DMS53 treated with DMSO at 0.1 percent for 48 hours (cell line): ENCODE data around the gene IRS1.
A peak's percentile ranks its signal among the peaks of the same experiment; 100 is the strongest.

Experiments
- DNase-seq: peaks from one replicate; lab custom pipeline; 2025; ENCODE audit not compliant: unreplicated experiment; lab: John Stamatoyannopoulos, UW

The IRS1 gene

GRCh38 chr2:226791487-226792081, 8.0 kb downstream of the IRS1 start:
- DNase-seq, result peak; percentile 70

DNA sequence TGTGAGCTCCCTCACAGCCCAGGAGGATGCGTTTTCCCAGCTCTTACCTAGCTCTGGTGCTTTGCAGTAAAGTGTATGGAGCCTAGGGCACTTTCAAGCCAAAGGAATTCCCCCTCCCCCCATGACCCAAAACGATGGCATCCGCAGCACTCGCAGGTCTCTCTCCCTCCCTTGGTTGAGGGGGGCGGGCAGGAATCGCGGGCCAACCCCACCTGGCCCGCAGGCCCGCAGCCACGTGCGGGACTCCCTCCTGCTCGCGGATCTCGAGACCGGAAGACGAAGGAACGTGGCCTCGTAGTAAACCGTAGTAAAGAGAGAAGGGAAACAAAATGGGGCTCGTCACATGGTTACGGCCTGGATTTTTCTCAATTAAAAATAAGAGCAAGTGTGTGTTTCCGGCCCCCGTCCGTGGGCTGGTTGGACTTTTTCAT, 8.5 kb downstream of the IRS1 start:
- peak; percentile 27 for DNase-seq

DNA sequence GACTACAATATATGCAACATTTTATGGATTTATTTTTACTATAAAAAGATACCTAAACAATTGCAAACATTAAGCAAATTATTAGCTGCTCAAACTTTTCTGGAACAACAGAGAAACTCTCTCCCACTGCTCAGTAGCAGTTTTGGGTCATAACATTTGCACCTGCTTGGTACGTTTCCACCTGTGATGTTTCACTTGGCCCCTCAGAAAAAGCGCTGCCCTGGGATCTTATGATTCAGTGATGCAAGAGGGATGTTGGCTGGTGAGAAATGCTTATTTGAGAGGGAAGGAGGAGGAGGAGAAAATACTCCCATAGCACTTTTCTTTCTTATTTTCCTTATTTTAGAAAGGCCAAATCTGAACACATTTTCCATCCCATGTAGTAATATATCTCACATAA, 9.2 kb downstream of the IRS1 start:
- DNase-seq, result no peak

DNA sequence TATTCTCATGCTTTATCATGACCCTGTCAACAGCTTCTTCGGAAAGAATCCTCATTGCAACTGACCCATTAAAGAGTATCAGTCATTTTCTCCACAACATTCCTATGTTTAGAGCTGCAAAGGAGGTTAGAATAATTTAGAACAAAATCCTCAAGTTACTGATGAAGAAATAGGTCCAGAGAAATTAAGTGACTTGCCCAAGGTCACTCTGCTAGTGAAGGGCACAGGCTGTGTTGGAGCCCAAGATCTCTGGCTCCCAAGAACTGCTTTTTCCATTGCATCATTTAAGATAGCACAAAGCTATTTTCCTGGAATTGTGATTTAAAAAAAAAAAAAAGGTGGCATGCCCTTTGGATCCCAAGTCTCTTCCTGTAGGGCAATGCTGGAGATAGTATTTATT, 9.6 kb downstream of the IRS1 start:
- no peak for DNase-seq

GRCh38 chr2:226788881-226789490, 10.6 kb downstream of the IRS1 start:
- DNase-seq, result no peak

- DNase-seq, result no peak
Observed at GRCh38 chr2:226788064-226788463, 11.6 kb downstream of the IRS1 start.

GRCh38 chr2:226783885-226784284, 15.7 kb downstream of the IRS1 start:
- DNase-seq, result no peak

DNA sequence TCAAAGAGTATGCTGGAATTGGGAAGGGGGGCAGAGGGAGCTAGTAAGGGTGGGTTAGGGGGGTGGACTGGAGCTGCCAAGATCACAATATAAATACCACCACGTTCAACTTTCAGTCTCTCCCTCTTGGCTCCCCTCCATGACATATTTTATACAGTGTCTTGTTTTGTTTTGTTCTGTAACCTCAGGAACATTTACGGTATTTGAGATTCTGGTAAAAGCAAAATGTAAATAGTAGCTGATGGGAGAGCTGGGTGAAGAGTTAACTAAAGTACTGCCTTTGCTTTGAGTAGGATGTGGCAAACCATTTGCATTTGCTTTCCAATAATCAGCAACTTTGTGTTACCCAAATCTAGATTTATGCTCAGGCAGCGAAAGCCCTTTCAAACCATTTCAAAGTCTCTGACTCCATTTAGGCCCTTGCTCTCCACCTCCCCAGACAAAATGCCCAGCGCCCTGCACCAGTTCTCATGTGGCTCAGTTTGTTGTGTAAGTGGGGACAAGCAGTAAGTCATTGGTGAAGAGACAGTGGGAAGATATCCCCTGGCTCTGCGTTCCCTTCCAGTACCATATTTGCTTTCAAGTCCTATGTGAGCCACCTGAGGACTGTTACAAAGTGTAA, 17.4 kb downstream of the IRS1 start:
- no peak for DNase-seq

GRCh38 chr2:226780431-226780830, 19.2 kb downstream of the IRS1 start:
- no peak for DNase-seq

DNA sequence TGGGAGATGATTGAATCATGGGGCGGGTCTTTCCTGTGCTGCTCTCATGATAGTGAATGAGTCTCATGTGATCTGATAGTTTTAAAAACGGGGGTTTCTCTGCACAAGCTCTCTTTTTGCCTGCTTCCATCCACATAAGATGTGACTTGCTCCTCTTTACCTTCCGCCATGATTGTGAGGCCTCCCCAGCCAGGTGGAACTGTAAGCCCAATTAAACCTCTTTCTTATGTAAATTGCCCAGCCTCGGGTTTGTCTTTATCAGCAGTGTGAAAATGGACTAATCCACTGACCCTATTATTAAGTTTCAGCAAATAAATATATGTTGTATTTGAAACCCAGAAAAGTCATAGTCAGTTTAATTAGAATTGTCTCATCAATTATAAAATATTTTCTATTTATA, 22.0 kb downstream of the IRS1 start:
- no peak for DNase-seq

DNA sequence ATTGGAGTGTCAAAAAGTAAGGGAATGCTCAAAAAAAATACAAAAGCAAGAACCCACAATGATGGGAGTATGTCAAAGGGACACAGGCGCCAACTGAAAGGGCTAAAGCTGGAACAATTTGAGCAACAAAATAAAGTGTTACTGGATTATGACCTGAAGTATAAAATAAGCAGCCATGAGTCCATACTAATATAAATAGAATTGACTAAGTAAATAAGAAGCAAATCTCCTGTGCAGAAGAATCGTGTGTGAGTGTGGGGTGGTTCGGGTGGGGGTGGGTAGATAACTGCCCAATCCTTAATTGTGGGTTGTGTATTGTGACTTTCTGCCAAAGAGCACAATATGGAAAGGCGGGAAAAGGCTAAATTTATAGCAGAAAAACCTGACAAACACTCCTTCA, 23.5 kb downstream of the IRS1 start:
- no peak for DNase-seq

DNA sequence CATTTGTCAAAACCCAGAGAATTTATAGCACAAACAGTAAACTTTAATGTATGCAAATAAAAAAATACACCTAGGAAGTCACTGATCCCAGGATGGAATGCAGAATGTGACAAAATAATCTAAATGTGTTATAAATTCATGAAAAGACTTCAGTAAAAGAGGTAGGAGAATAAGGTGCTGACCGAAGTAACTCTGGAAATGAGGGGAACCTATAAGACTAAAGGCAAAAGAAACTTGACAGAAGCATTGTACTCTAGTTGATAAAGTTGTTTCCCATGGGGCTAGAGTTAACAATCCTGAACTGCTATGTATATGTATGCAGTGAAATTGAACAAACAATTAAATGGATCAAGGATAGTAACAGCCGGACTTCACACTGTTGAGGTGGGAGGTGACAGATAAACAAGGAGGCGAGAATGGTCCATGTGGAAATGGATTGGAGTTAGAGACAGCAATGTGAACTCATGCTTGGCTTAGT, 24.5 kb downstream of the IRS1 start:
- DNase-seq, result no peak

DNA sequence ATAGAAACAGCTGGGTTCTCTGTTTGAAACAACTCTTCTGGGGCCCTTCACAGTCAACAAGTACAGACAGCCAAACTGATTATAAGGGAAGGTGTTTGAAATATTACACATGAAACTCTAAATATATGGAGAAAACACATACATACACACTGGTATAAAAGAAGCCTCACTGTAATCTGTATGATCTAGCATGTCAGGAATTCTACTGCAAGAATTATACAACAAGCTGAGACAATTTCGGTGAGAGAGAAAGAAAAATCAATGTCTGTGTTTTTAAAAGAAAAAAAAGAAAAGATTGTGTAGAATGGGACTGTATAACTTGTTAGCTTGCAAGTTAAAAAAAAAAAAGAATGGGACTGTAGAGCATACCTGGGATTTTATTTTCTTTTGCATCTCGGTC, 26.3 kb downstream of the IRS1 start:
- DNase-seq, result no peak

DNA sequence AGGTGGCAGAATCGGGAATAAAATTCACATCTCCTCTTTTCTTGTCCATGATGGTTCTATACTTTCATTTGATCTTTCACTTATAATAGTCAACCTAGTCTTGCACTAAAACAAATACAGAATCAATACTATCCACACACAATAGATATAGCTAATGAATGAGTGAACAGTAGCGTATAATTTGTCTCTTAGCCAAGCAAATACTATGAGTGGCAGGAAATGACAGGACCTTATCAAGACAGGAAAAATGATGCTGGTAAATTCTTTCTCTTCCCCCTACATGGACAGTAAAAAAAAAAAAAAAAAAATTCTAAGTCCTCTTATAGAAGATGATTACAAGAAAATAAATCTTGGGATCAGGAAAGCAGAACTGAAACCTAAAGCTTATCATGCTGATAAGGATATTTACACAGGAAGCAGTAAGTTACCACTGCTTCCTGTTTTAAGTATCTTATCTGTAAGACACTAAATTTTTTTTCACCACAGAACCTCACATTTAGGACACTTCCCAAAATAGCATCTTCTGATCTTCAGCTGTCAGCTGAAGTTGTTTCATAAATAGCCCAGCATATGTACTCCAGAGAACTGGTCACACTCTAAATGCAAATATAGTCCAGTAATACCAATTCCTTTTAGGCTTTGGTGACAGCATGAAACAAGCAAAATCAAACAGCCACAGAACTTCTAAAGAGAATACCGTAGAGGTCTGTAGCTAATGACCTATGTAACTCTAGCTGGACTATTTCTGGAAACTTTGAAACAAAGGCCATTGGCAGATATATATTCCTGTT, 27.0 kb downstream of the IRS1 start:
- DNase-seq, result no peak

- DNase-seq, result no peak
Observed at GRCh38 chr2:226771067-226771466, 28.6 kb downstream of the IRS1 start.

- no peak for DNase-seq
Observed at GRCh38 chr2:226767056-226767813, 32.4 kb downstream of the IRS1 start.

GRCh38 chr2:226766352-226767055, 33.1 kb downstream of the IRS1 start:
- no peak for DNase-seq

GRCh38 chr2:226763320-226763719, 36.3 kb downstream of the IRS1 start:
- no peak for DNase-seq

- DNase-seq, result no peak
Observed at GRCh38 chr2:226761195-226761583, 38.4 kb downstream of the IRS1 start.

- no peak for DNase-seq
Observed at GRCh38 chr2:226760412-226761194, 39.0 kb downstream of the IRS1 start.
